RKO (cell line): ENCODE data around the gene PSMG3.
"Not testable (repeated sequence)": the region's sequence is repeated elsewhere in the genome, so short reads cannot be mapped to it uniquely, and the experiment has no call there.

ENCODE experiments used
- DNase-seq: peaks from one replicate; pipeline ENCODE4 v3.0.0-alpha.2; 2016; ENCODE audit warnings: low spot score

The PSMG3 gene

DNA sequence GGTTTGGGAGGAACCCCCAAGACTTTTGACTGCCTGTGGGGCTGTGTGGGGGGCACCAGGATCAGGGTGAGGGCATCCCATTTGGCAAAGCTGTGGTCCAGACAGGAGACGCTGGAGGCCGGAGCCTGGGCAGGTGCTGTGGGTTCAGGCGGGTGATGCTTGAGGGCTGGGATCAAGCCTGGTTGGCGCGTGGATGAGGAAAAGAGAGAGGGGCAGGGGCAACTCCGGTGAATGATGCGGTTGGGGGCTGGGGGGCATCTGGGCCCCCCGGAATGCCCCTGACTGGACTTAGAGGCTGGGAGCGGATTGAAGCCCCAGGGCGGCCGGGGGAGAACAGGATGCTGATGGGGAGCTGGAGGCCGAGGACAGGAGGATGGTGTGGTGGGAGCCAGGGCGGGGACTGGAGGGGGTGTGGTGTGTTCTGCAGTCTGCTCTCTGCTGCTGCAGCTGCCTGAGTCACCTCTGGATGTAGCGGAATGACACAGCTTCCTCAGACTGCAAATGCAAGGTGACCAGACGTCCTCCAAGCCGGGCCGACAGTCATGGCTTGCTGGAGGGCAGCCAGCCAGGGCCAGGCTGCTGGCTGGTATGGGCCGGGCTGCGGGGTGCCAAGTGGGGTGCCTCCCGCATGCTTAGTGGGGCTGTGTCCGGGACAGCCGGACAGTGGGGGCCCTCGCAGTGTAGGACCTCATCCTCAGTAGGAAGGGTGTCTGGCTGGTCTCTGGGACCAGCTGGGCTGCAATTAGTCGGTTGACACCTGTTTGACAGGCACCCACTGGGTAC, 36.1 kb downstream of the PSMG3 start:
- DNase-seq: peak; percentile 97

DNA sequence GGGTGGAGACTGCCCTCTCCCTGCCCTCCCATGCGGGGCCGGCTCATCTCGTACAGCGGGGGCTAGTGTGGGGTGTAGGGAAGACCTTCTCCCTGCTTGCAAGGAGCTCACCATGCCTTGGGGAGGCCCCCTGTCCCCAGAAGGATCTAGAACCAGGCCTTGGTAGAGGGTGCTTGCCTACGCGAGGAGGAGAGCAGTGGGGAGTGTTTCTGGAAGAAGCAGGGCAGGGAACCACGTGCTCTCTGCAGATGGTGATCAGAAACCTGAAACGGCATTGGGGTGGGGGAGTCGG, 36.6 kb downstream of the PSMG3 start:
- DNase-seq: no peak

DNA sequence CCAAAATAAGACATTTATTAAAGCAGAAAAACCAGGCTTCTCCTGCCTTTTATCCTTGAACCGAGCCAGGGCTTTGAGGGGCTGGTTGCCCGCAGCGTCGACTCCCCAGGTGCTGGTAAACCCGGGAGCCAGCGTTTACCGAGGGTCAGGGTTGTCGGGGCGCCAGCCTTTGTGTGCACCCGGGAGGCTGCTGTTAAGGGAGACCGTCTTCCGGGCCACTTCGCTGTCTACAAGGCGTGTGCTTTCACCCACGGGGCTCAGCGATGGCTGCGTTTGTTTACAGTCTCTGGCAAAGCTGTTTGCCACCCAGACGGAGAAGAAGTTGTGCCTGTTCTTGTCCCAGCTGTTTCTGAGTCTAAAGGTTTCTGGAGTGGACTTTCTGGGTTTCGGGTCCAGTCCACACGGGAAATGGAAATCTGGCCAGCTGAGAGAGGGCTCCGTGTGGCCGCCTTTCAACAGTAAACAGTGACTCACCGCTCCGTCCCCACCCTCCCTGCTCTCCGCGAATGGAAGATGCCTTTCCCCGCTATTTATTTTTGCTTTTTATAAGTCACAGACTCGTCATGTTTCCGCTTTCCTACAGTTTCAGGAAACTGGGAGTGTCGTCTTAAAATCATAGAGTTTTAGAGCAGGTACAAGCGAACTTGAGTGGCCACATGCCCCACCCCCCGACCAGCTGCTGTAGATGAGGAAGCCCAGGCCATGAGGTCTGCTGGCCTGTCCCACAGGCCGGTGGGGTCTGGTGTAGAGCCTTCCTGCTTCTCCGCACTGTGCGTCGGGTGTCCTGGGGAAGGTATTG, 37.2 kb downstream of the PSMG3 start:
- peak; percentile 97 for DNase-seq

DNA sequence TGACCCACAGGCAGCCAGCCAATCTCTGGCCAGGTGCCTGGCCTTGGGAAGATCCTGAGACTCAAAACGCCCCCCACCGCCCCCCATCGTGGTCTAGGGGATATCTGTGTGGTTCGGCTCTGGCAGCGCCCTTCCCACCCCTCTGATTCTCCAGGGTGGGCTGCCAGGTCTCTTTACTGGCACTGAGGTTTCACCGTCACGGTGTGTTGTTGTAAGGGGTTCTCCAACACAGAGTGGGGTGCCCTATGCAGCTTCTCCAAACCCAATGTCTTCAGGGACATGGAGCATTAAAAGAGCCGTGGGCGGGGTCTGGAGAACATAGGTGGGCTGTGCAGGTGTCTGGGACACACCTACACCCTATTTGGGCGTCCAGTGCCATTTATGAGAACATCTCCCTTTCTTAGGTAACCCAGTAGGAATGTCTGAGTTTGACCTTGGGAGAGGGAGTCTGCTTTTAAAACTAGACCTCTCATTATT, 37.8 kb downstream of the PSMG3 start:
- DNase-seq: no peak

DNA sequence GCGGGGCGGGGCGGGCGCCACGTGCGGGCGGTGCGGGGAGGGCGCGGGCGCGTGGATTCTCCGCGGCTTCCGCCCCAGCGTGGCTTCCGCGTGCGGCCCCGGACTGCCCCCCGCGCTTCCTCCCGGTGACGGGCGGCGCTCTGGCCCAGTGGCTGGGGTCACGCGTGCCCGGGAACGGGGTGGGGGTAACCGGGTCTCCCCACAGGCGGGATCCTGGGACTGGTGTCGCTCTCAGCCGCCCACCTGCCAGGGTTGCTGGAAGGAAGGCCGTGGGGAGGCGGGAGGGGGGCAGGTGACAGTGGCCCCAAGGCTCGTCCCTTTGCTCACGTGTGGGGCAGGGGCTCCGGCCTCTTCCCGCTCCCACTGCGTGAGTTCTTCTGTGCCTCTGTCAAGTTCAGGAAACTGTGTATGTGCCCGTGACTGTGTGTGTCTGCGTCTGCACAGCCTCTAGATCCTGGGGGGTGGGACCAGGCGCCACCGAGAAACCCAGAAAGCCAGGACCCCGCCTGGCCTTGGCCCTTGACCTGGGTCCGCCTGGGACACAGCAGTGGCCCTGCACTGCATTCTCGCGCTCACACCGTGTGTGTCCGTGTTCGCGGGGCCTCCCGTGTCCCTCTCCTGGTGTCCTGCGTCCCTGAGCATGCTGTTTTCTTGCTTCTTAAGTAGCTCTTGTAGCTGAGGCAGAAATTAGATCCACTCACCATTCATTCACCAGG, 38.4 kb downstream of the PSMG3 start:
- peak; percentile 47 for DNase-seq

DNA sequence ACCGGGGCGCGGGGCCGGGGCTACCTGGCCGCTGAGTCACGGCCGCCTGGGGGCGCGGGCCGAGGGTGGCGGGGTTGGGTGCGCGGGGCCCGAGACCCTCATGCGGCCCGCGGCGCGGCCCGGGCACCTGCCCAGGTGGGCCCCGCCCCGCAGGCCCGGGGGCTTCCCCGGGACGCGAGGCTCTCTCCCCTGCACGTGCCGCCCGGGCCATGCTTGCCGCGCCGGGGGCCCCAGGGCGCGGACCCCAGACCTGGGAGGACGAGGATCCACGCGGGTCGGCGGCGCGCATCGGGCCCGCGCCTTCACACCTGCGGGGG, 38.9 kb downstream of the PSMG3 start:
- DNase-seq: no peak

DNA sequence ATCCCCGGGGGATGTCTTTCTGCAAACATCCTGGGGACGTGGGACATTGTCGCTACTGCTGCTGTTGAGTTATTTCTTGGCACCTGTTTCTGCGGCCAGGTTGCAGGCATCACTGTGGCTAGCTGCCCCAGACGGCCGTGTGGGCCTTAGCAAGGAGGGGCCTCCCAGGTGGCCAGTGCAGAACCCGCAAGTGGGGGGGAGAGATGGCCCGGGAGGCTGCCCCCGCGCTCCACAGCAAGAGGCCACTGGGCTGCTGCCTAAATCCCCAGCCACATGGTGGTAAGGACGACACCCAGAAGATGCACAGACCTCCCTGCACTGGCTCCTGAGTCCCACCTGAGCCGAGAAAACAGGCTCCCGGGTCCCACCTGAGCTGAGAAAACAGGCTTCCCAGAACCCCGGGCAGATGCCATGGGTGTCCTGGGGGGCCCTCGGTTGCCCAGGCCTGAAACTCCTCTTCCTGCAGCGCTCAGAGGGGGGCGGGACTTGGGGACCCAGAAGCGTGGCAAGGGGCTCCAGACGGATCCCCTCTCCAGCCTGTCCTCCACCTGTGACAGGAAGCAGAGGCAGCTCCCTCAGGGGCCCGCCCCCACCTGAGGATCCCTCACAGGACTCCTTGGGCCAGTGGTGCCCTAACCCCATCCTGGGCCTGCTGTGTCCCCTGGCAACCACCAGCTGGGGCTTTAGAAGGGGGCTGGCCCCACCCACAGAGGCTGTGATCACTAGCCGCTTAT, 40.3 kb downstream of the PSMG3 start:
- no peak for DNase-seq

DNA sequence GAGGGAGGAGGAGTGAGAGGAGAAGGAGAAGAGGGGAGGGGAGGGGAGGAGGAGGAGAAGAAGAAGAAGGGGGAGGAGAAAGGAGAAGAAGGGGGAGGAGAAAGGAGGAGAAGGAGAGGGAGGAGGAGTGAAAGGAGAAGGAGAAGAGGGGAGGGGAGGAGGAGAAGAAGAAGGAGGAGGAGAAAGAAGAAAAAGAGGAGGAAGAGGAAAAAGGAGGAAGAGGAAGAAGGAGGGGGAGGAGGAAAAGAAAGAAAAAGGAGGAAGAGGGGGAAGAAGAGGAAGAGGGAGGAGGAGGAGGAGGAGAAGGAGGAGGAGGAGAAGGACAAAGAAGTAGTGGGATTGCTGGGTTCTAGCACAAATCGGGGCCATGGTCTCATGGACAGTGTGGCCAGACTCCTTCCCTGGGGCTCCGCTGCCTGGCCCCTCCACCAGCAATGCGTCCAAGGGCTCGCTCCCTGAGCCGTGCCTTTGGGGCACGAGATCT, 43.5 kb downstream of the PSMG3 start:
- DNase-seq: no peak

DNA sequence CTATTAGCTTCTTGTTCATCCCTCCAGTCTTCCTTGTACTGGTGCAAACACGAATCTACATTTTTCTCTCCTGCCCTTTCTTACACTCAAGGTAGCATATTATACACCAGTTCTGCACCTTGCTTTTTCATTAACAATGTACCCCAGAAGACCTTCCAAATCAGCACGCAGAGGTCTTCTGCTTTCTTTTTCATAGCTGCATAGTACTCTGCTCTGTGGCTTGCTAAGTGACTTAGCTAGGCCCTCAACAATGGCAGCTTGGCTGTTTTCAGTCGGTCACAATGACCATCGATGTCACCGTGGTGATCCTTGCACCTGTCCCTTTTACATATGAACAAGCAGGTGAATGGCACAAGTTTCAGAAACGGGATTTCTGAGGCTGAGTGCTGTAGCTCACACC, 44.4 kb downstream of the PSMG3 start:
- no peak for DNase-seq

DNA sequence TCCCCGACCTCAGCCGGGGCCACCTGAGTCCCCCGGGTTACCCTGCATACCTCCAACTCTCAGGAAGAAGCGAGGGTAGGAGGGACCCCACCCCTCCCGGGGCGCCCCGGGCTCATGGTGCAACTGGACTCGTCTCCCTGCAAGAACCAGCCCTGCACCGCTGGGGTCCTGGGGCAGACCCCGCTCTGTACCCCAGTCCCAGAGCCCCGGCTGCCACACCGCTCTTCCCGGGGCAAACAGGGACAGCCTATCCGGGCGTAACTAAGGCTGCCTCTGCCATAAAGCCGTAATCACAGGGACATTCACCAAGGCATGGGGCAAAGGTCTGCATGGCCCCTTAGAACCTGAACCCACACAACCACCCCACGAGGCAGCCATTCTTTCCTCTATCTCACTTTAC, 46.0 kb downstream of the PSMG3 start:
- no peak for DNase-seq

DNA sequence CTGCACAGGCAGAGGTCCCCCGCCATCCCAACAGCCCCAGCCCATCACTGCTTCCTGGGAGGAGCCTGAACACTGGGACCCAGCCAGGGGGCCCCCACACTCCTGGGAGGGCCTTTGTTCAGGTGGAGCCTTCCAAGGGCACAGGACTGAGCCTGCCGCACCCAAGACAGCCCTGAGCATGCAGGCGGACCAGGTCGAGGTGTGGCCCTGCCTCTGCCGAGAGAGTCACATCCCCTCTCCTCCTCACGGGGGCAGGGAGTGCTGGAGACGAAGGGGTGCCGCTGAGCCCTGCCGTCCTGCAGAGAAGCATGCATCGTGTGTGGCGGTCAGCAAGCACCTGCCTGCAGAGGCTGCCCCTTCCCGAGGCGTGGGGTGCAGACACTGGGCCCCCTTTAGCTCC, 46.6 kb downstream of the PSMG3 start:
- no peak for DNase-seq

DNA sequence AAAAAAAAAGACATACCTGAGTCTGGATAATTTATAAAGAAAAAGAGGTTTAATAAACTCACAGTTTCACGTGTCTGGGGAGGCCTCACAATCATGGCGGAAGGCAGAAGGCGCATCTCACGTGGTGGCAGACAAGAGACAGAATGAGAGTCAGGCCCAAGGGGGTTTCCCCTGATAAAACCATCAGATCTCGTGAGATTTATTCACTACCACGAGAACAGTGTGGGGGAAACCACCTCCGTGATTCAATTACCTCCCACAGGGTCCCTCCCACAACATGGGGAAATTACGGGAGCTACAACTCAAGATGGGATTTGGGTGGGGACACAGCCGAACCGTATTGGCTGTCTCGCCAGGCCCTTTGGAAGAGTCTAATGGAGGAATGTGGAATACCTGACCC, 48.4 kb downstream of the PSMG3 start:
- DNase-seq: no peak

DNA sequence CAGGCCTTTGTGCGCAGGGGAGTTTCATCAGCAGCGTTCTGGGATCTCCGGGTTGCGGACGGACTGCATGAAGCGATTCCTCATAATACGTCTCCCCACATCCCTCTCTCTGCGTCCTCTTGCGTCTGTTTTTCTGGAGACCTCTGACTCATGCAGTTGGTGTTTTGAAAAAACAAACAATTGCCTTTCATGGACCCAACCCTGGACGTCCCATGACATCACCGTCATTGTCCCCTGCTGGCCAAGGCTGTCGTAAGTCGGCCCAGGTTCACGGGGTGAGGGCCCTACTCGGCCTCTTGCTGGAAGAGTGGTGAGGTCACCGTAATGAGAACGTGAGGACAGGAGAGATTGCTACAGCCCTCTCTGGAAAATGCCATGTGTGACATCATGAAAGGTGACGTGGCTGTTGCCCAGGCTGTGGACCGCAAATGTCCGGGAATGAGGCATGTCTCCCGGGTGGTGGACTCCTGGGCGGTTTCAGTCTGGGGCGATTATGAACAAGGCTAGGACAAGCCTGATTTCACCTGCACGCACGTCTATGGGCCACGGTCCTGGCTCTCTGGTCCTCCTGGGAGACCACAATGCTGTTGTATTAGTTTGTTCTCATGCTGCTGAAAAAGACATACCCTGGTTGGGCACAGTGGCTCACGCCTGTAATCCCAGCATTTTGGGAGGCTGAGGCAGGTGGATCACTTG, 49.1 kb downstream of the PSMG3 start:
- no peak for DNase-seq

DNA sequence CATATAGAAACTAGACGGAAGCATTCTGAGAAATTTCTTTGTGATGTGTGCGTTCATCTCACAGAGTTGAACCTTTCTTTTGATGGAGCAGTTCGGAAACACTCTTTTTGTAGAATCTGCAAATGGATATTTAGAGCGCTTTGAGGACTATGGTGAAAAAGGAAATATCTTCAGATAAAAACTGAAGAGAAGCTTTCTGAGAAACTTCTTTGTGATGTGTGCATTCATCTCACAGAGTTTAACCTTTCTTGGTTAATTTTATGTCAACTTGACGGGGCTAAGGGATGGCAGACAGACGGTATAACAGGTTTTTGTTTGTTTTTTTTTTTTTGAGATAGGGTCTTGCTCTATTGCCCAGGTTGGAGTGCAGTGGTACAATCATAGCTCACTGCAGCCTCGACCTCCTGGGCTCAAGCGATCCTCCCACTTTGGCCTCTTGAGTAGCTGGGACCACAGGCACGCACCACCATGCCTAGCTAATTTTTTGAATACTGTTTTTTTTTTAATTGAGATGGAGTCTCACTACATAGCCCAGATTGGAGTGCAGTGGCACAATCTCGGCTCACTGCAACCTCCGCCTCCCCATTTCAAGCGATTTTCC, 50.4 kb downstream of the PSMG3 start:
- not testable (repeated sequence) for DNase-seq
